ENCODE results near the gene LASP1NB.
A peak's percentile ranks its signal among the peaks of the same experiment; 100 is the strongest.
"Not testable (repeated sequence)": the region's sequence is repeated elsewhere in the genome, so short reads cannot be mapped to it uniquely, and the experiment has no call there.

Gene LASP1NB

GRCh38 chr17:38967290-38967738 lies 41.9 kb downstream of the LASP1NB start, which contains the start of gene FBXO47:
Gene FBXO47 (minus strand): TSS chr17:38967403. CDS start chr17:38963025, 4,378 bp downstream.
- Histone ChIP-seq H3K27ac (peak within 1 kb of the TSS in 11 of 12 donors; percentile 40 to 80 (median 72)), H3K27me3 (no peaks in the 10 kb centered on the region), H3K36me3 (no peaks in the 10 kb centered on the region), H3K4me1 (peaks cover 0 to 10% (median 0%) of the 10 kb centered on the region in 12 donors), H3K4me3 (peak within 1 kb of the TSS in 10 of 12 donors; percentile 3 to 57 (median 42)), H3K9me3 (no peaks in the 10 kb centered on the region)
- TF ChIP-seq CTCF (IDR thresholded peaks at IDR 0.05) (peak in 9 of 12 donors; percentile 6 to 63 (median 33)), POLR2A (IDR thresholded peaks at IDR 0.05) (peak in 1 of 2 donors; percentile 68)
- intact Hi-C loops (cut with DNase I) = loop anchor here in 6 of 10 donors (5.0 to 10.0 kb wide), 5 partner anchors 93 to 185 kb away; partner anchors contain the start of genes LASP1 (in 3 of the 6) and PLXDC1 (in 2 of the 6)
- WGBS, 4 donors = 6 to 46% (median 24%) methylated on average over 10 to 21 of the region's 21 CpGs
- peak; percentile 92 to 97 (median 94) for DNase-seq
- peak; percentile 96 to 100 (median 99) for ATAC-seq

GRCh38 chr17:38969281-38969680 lies 43.9 kb downstream of the LASP1NB start:
- no peaks in the 10 kb centered on the region for H3K27me3 ChIP-seq
- no peak overlapping the region for H3K4me3 ChIP-seq
- no peak overlapping the region for H3K27ac ChIP-seq
- ATAC-seq (no peak), DNase-seq (no peak)
- TF ChIP-seq CTCF (IDR thresholded peaks at IDR 0.05) (no peak), POLR2A (IDR thresholded peaks at IDR 0.05) (no peak)
- intact Hi-C loops (cut with DNase I) = loop anchor here in 6 of 10 donors (5.0 to 10.0 kb wide), 5 partner anchors 94 to 183 kb away; partner anchors contain the start of genes LASP1 (in 3 of the 6) and PLXDC1 (in 2 of the 6)
- 59 to 67% (median 61%) methylated on average over 4 of the region's 4 CpGs for WGBS, 4 donors
- H3K9me3 ChIP-seq = no peaks in the 10 kb centered on the region
- H3K36me3 ChIP-seq = no peaks in the 10 kb centered on the region
- H3K4me1 ChIP-seq = peaks cover 0 to 10% (median 0%) of the 10 kb centered on the region in 12 donors

- peaks cover 0 to 10% (median 0%) of the 10 kb centered on the region in 12 donors for H3K4me1 ChIP-seq
- no peak for ATAC-seq
- H3K27ac ChIP-seq = no peak overlapping the region
- H3K9me3 ChIP-seq = no peaks in the 10 kb centered on the region
- no peak overlapping the region for H3K4me3 ChIP-seq
- WGBS, 4 donors = 73 to 83% (median 80%) methylated on average over 4 of the region's 4 CpGs
- intact Hi-C loops (cut with DNase I) = loop anchor here in 2 of 10 donors (10.0 kb wide), 1 partner anchor 275 kb away; no protein-coding TSS in a partner anchor
- no peak for TF ChIP-seq CTCF (IDR thresholded peaks at IDR 0.05)
- TF ChIP-seq POLR2A (IDR thresholded peaks at IDR 0.05) = no peak
- H3K27me3 ChIP-seq = no peaks in the 10 kb centered on the region
- H3K36me3 ChIP-seq = no peaks in the 10 kb centered on the region
- DNase-seq = no peak
Measured at GRCh38 chr17:38970128-38970527, 44.7 kb downstream of the LASP1NB start.

- H3K4me1 ChIP-seq = peaks cover 0 to 10% (median 0%) of the 10 kb centered on the region in 12 donors
- no peak overlapping the region for H3K4me3 ChIP-seq
- no peaks in the 10 kb centered on the region for H3K9me3 ChIP-seq
- ATAC-seq (no peak), DNase-seq (no peak)
- H3K27ac ChIP-seq = no peak overlapping the region
- TF ChIP-seq POLR2A (IDR thresholded peaks at IDR 0.05) (no peak), CTCF (IDR thresholded peaks at IDR 0.05) (no peak)
- no peaks in the 10 kb centered on the region for H3K36me3 ChIP-seq
- WGBS, 4 donors = 88 to 94% (median 91%) methylated on average over 5 of the region's 5 CpGs
- intact Hi-C loops (cut with DNase I) = loop anchor here in 2 of 10 donors (10.0 kb wide), 1 partner anchor 274 kb away; no protein-coding TSS in a partner anchor
- no peaks in the 10 kb centered on the region for H3K27me3 ChIP-seq
Measured at GRCh38 chr17:38970804-38971203, 45.4 kb downstream of the LASP1NB start.

- 70 to 76% (median 73%) methylated on average over 6 of the region's 6 CpGs for WGBS, 4 donors
- not testable (repeated sequence) for ATAC-seq, H3K36me3 ChIP-seq, H3K27me3 ChIP-seq, DNase-seq, H3K9me3 ChIP-seq
- Histone ChIP-seq H3K27ac (peak overlapping the region in 1 of 12 donors; percentile 24), H3K4me1 (peaks cover 0 to 16% (median 0%) of the 10 kb centered on the region in 12 donors), H3K4me3 (peak overlapping the region in 1 of 12 donors; percentile 16)
- intact Hi-C loops (cut with DNase I) = loop anchor here in 2 of 10 donors (10.0 kb wide), 1 partner anchor 269 kb away; no protein-coding TSS in a partner anchor
Measured at GRCh38 chr17:38976187-38976551, 50.8 kb downstream of the LASP1NB start.

Data from heart left ventricle (tissue), 16 donors.